ENCODE data around the gene KLHDC7B.

- TF ChIP-seq CTCF (IDR thresholded peaks at IDR 0.05) (no peak), POLR2A (IDR thresholded peaks at IDR 0.05) (no peak)
These were observed 51.4 kb downstream of the KLHDC7B start for GRCh38 chr22:50597097-50597496.

Measured in adrenal gland (tissue), 5 donors.